Prostate gland (tissue), 2 donors: ENCODE data around the gene GALNT7.

Source experiments
- POLR2A ChIP-seq: fragments of 450-650 bp; IDR thresholded peaks from one replicate; pipeline ENCODE4 v1.6.1; 2016; ENCODE audit warnings: antibody characterized with exemption, mild to moderate bottlenecking
- TF ChIP-seq, protein P1 (sequence below), 4 experiments: fragments of 200-600 bp in 2 of 4; fragments of 450-650 bp in 2 of 4; sonication (generic) in 2 of 4; IDR thresholded peaks; 1 replicate in 3 of 4; 2 replicates in 1 of 4; pipeline ENCODE4 v1.5.1; 2016 to 2019; ENCODE audit warnings: antibody characterized with exemption in 4 of 4, mild to moderate bottlenecking in 2 of 4, moderate library complexity in 2 of 4

GRCh38 chr4:173230062-173230461 is 61.5 kb downstream of the GALNT7 start:
- TF ChIP-seq POLR2A: no peak
- TF ChIP-seq, protein P1, sequence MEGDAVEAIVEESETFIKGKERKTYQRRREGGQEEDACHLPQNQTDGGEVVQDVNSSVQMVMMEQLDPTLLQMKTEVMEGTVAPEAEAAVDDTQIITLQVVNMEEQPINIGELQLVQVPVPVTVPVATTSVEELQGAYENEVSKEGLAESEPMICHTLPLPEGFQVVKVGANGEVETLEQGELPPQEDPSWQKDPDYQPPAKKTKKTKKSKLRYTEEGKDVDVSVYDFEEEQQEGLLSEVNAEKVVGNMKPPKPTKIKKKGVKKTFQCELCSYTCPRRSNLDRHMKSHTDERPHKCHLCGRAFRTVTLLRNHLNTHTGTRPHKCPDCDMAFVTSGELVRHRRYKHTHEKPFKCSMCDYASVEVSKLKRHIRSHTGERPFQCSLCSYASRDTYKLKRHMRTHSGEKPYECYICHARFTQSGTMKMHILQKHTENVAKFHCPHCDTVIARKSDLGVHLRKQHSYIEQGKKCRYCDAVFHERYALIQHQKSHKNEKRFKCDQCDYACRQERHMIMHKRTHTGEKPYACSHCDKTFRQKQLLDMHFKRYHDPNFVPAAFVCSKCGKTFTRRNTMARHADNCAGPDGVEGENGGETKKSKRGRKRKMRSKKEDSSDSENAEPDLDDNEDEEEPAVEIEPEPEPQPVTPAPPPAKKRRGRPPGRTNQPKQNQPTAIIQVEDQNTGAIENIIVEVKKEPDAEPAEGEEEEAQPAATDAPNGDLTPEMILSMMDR (IDR thresholded peaks at IDR 0.05): no peak
